Neutrophil (primary cell): ENCODE measurements around the gene DQX1.

ENCODE experiments used
- H3K27ac ChIP-seq: fragments of 200-600 bp; sonication (generic); 2 replicates; pipeline ENCODE4 v1.5.1; 2016; ENCODE audit warnings: mild to moderate bottlenecking, moderate library complexity
- H3K27me3 ChIP-seq: fragments of 200-600 bp; sonication (generic); 2 replicates; pipeline ENCODE4 v1.6.0; 2016; ENCODE audit warnings: mild to moderate bottlenecking
- H3K36me3 ChIP-seq: fragments of 200-600 bp; sonication (generic); 2 replicates; pipeline ENCODE4 v1.5.1; 2017
- H3K4me1 ChIP-seq, 2 experiments: fragments of 200-600 bp in 1 of 2; sonication (generic) in 1 of 2; 1 replicate in 1 of 2; 2 replicates in 1 of 2; pipeline versions ENCODE4 v1.5.1 to v1.6.1; 2013 to 2016; ENCODE audit warnings: low read depth in 1 of 2, low read length in 1 of 2, mild to moderate bottlenecking in 1 of 2, moderate library complexity in 1 of 2; ENCODE audit not compliant: control insufficient read depth in 1 of 2, insufficient read depth in 1 of 2
- H3K4me3 ChIP-seq, 2 experiments: fragments of 200-600 bp in 1 of 2; sonication (generic) in 1 of 2; 1 replicate in 1 of 2; 2 replicates in 1 of 2; pipeline ENCODE4 v1.5.1; 2013 to 2016; ENCODE audit warnings: low read depth in 1 of 2, low read length in 1 of 2, mild to moderate bottlenecking in 1 of 2, moderate library complexity in 1 of 2
- H3K9me3 ChIP-seq: fragments of 200-600 bp; sonication (generic); 2 replicates; pipeline ENCODE4 v1.5.1; 2016
- TF ChIP-seq, protein P1 (sequence below): fragments of 200-600 bp; sonication (generic); IDR thresholded peaks from 2 replicates; pipeline ENCODE4 v1.5.1; 2016; ENCODE audit warnings: antibody characterized with exemption

DQX1 gene

GRCh38 chr2:74503506-74504475 lies 22.2 kb downstream of the DQX1 start:
- Histone ChIP-seq H3K36me3 (peaks cover 13% of the 10 kb centered on the region), H3K27ac (no peak overlapping the region), H3K4me3 (peak overlapping the region; percentile 54 to 62), H3K4me1 (peaks cover 49 to 55% of the 10 kb centered on the region in 2 experiments), H3K27me3 (peaks cover 76% of the 10 kb centered on the region), H3K9me3 (no peaks in the 10 kb centered on the region)
- TF ChIP-seq, protein P1, sequence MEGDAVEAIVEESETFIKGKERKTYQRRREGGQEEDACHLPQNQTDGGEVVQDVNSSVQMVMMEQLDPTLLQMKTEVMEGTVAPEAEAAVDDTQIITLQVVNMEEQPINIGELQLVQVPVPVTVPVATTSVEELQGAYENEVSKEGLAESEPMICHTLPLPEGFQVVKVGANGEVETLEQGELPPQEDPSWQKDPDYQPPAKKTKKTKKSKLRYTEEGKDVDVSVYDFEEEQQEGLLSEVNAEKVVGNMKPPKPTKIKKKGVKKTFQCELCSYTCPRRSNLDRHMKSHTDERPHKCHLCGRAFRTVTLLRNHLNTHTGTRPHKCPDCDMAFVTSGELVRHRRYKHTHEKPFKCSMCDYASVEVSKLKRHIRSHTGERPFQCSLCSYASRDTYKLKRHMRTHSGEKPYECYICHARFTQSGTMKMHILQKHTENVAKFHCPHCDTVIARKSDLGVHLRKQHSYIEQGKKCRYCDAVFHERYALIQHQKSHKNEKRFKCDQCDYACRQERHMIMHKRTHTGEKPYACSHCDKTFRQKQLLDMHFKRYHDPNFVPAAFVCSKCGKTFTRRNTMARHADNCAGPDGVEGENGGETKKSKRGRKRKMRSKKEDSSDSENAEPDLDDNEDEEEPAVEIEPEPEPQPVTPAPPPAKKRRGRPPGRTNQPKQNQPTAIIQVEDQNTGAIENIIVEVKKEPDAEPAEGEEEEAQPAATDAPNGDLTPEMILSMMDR, result no peak

GRCh38 chr2:74502720-74503505 lies 23.1 kb downstream of the DQX1 start:
- Histone ChIP-seq H3K9me3 (no peaks in the 10 kb centered on the region), H3K4me1 (peaks cover 52 to 58% of the 10 kb centered on the region in 2 experiments), H3K27ac (no peak overlapping the region), H3K4me3 (peak overlapping the region; percentile 54 to 62), H3K36me3 (peaks cover 13% of the 10 kb centered on the region), H3K27me3 (peaks cover 77% of the 10 kb centered on the region)
- TF ChIP-seq, protein P1, result no peak

- Histone ChIP-seq H3K27me3 (peaks cover 84% of the 10 kb centered on the region), H3K4me3 (peak overlapping the region; percentile 54 to 62), H3K27ac (no peak overlapping the region), H3K4me1 (peaks cover 54 to 60% of the 10 kb centered on the region in 2 experiments), H3K36me3 (peaks cover 13% of the 10 kb centered on the region), H3K9me3 (no peaks in the 10 kb centered on the region)
- TF ChIP-seq, protein P1, result no peak
These were observed 23.8 kb downstream of the DQX1 start for GRCh38 chr2:74502147-74502719.

- TF ChIP-seq, protein P1, result no peak
- Histone ChIP-seq H3K4me3 (no peak overlapping the region), H3K36me3 (peaks cover 13% of the 10 kb centered on the region), H3K27me3 (peaks cover 91% of the 10 kb centered on the region), H3K4me1 (peaks cover 48 to 54% of the 10 kb centered on the region in 2 experiments), H3K9me3 (no peaks in the 10 kb centered on the region), H3K27ac (no peak overlapping the region)
These were observed 24.5 kb downstream of the DQX1 start for GRCh38 chr2:74501335-74502071.

- H3K9me3 ChIP-seq, result no peaks in the 10 kb centered on the region
- H3K27ac ChIP-seq, result no peak overlapping the region
- peaks cover 42 to 45% of the 10 kb centered on the region in 2 experiments for H3K4me1 ChIP-seq
- H3K4me3 ChIP-seq, result no peak overlapping the region
- peaks cover 8% of the 10 kb centered on the region for H3K36me3 ChIP-seq
- H3K27me3 ChIP-seq, result peaks cover 98% of the 10 kb centered on the region
- TF ChIP-seq, protein P1, result no peak
These were observed 25.5 kb downstream of the DQX1 start for GRCh38 chr2:74500578-74500946.
